GM18951 (cell line): ENCODE results near the gene HOXB1.

Source experiments
- POLR2A ChIP-seq: IDR thresholded peaks from 4 replicates; pipeline ENCODE4 v1.6.1; 2011; ENCODE audit warnings: mild to moderate bottlenecking; ENCODE audit not compliant: insufficient read length, insufficient read depth; ENCODE audit errors: extremely low read depth
- in situ Hi-C: fragments of 300-500 bp; cut with MboI; formaldehyde crosslinking; loops from one replicate; pipeline ENCODE4 v1.12.0; 2022; ENCODE audit warnings: low sequenced_read_pairs, mixed read lengths, inconsistent platforms; ENCODE audit not compliant: unreplicated experiment

HOXB1 gene

DNA sequence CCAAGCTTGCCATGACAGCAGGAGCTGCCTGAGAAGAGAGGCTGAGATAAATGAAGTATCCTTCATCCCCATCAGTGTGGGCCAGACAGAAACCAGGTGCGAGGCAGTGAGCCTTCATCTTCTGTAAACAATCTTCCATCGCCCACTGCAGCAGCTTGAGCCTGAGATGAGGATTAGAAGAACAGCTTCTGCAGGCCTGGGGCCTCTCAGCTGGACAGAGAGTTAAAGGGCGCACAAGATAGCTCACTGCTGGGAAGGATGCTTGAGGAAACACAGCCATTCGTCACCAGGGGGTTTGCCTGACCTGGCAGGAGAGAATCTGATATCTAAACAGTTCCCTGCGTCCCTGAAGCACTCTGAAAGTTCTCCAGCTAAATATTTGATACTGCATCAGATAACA lies 27.1 kb downstream of the HOXB1 start:
- no peak for TF ChIP-seq POLR2A
- in situ Hi-C loops = no loop called here

- in situ Hi-C loops = no loop called here
Observed at GRCh38 chr17:48502901-48503300, 27.9 kb downstream of the HOXB1 start.

GRCh38 chr17:48502312-48502711 lies 28.5 kb downstream of the HOXB1 start:
- no peak for TF ChIP-seq POLR2A
- in situ Hi-C loops = no loop called here

More at GRCh38 chr17:48502901-48503300, 27.9 kb downstream of the HOXB1 start:
- TF ChIP-seq POLR2A = no peak

DNA sequence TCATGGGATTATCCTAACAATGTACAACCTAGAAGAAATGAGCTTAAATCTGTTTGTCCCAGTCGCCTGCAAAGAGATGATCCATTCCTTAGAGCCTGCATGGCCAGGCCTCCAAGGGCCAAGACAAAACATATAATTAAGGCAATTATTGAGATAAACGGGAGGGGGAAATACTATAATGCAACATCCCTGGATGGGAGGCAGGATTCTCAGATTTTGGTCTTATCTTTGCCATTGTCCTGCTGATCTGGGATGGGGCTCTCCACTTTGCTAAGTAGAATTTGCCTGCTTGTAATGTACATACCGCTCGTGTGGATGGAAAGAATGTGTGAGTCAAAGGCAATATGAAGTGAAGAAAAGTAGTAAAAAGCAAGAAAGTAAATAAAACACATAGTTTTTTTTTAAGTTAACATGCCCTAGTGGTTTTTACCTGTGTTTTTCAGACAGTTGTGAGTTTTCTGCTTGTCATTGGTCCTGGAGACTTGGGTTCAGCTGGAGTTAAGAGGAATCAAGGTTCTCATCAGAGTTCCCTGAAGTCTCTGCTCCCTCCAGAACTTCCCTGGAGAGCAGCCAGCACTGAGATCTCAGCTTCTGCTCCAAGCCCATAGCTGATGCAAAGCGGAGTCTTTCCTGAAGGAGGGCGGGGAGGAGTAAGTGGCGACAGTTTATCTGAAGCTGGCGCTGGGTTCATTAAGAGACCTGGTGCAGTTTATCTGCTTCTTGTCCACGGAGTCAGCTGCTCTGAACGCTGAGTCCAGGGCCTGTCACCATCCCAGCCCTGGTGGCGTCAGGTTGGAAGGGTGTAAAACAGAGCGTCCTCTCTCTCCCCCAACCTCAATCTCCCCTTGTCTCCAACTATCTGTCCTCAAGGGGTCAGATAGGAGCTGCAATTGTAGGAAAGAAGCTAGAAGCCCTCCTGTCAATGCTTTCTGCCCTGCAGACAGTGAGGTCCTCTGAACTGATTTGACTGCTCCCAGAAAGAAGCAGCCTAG lies 30.1 kb downstream of the HOXB1 start:
- no peak for TF ChIP-seq POLR2A
- in situ Hi-C loops = no loop called here

DNA sequence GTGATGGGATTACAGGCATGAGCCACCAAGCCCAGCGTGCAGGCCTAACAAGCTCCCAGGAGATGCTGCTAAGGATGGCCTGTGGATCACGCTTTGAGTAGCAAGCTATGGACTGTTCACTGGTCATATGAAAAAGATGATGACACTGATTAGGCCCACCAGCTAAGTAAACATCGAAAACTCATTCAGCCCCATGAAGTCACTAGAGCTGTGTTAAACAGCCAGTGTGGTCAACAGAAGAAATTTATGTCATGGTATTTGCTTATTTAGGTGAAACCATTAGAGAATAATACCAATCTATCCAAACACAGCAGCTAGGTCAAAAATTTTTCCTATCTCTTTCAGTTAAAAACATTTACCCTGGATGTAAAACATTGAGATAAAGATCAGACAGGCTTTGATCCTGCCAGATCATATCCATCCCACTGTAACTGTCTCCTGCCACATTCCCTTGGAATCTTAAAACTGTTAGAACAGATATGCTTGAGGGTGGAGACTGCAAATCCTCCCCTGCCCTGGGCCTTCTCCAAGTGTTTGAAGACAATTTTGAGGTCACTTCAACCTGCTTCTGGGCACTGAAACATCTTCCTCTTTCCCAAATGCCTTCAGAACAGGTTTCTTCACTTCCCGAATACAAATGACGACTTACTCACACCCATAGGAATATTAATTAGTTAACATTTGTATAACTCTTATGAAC lies 30.9 kb downstream of the HOXB1 start:
- in situ Hi-C loops = no loop called here
- TF ChIP-seq POLR2A = no peak

GRCh38 chr17:48499248-48499647 lies 31.6 kb downstream of the HOXB1 start:
- in situ Hi-C loops = no loop called here
- no peak for TF ChIP-seq POLR2A

DNA sequence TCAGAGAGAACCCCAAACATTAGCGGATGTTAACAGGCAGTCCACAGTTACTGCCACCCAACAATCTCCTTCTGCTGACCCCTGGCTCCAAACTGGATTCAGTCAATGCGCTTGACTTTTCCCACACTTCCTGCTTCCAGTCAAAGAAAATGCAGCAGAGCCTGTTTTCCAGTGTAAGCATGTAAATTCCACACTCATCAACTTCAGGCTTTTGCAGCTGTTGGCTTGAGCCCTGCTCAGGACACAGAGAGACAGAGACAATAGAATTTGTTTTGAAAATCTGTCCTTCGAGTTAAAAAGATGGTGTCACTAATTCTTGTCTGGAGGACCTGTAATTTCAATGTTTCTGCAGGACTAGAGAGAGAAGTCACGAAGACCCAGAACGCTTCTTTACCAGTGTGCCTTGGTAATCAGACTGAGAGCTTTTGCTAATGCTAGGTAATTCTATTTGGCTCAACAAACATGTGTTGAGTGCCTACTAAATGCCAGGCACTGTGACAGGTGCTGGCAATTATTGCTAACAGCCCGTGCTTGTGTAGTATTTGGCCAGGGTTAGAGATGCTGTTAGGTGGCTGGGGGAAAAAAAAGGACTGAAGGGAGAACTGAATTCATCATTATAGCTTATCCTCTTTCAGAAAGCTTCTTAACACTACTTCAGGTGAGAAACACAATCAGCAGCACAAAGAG lies 32.5 kb downstream of the HOXB1 start:
- in situ Hi-C loops = no loop called here
- TF ChIP-seq POLR2A = no peak

DNA sequence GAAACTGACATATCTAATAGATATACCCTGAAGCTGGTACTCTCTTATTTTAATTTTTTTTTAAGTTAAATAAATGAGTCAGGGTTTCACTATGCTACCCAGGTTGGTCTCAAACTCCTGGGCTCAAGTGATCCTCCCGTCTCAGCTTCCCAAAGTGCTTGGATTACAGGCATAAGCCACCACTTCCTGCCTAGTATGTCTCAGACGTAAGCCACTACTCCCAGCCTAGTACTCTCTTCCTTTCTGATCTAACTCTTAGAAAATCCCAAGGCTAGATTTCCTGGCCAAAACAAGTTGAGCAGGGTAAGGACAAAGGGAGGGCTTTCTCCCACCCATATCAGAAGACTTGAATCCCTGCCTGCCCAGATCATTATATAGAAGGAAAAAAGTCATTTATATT lies 33.7 kb downstream of the HOXB1 start:
- in situ Hi-C loops = no loop called here

GRCh38 chr17:48494335-48494734 lies 36.5 kb downstream of the HOXB1 start:
- no peak for TF ChIP-seq POLR2A
- in situ Hi-C loops = no loop called here

More for the DNA sequence above, 33.7 kb downstream of the HOXB1 start:
- TF ChIP-seq POLR2A = no peak

DNA sequence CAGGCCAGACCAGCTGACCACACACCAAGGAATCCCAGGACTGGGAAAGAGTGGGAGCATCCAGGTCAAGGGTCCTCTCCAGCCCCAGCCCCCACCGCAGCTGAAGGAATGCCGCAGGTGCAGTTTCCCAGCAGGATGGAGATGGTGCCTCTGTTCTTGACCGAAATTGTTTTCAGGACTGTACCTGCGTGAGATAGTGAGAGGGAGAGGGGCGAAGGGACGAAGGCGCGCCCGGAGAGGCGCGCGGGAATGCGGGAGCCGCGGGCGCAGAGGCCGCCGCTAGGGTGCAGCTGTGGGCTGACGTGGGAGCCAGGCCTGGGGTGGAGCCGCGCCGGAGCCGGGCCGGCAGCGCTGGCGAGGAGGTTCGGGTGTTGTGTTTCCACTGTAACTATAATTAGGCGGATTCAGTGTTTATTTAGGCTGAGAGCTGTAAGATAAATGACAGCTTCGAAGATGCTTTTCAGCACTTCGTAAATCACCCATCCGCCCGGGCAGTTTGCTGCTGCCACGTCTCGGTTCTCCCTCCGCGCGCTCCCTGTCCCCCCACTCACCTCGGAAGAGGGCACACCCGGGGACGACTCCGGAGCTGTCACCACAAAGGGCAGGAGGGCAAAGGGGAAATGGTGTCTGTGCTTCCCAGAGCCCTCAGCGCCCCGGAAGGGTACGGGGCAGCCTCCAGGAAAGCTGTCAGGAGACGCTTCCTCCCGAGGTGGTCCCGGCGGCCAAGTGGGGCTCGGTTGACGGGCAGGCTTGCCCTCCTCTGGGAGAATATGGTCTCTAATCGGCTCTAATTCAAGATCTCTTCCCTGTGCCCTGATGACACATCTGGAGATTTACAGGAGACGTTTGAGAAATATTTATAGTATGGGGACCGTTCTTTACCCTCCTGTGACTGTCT lies 38.2 kb downstream of the HOXB1 start:
- TF ChIP-seq POLR2A = peak; percentile 44
- in situ Hi-C loops = no loop called here

DNA sequence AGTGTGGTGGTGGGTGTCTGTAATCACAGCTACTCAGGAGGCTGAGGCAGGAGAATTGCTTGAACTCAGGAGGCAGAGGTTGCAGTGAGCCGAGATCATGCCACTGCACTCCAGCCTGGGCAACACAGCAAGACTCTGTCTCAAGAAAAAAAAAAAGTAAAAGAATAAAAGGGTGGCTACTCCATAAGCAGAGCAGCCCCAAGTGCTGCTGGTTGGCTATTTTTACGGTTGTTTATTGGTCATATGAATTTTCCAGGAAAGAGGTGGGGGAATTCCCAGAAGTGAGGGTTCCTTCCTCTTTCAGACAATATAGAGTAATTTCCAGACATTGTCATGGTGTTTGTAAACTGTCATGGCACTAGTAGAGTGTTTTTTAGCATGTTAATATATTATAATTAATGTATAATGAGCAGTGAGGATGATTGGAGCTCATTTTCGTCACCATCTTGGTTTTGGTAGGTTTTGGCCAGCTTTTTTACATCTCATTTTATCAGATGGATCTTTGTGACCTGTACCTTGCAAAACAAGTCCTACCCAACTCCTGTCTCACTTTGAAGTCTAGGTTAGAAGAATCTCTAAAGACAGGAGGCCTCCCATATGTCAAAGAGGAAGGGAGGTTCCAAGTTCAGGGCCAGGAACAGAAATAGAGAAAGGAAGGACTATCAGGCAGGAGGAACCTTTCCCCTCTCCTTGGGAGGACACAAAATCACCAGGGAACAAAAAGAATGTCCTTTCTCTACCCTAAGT lies 39.1 kb downstream of the HOXB1 start:
- in situ Hi-C loops = no loop called here

More for the DNA sequence above, 39.1 kb downstream of the HOXB1 start:
- TF ChIP-seq POLR2A = no peak
